ENCODE results near the gene ZNF581.

ZNF581 gene

DNA sequence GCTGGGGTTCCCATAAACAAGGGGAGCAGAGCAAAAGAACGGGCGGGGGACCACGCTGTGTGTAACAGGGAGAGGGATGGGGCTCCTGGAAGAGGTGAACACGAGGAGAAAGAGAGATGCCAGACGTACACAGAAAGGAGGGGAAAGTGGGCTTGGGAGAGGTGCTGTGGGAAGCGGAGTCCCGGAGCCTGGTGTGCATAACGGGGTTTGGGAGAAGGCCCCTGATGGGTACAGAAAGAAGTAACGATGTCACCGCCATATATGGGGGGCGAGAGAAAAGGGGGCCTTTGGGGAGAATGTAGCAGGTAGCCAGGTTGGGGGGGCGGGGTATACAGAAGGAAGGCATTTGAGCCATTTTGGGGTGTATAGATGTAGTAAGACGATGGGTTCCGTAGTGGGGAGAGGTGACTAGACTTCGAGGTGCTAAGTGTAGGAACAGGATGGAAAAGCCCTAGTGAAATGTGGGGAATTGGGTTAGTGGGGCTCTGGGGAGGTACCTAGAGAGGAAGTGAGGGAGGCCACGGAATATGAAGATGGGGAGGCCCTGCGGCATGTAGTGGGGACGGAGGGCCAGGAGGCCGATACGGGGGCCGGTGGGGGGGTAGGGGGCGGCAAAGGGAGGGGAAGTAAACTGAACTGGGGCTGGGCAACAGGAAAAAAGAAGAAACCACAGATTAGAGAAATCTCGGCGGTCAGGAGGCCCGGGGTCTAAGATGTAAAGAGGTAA, 1.9 kb upstream of the ZNF581 start (continued):
- TF ChIP-seq ZNF391 (tag by site-specific recombination; IDR thresholded peaks at IDR 0.05; ENCODE audit: borderline replicate concordance, low read depth) = no peak

DNA sequence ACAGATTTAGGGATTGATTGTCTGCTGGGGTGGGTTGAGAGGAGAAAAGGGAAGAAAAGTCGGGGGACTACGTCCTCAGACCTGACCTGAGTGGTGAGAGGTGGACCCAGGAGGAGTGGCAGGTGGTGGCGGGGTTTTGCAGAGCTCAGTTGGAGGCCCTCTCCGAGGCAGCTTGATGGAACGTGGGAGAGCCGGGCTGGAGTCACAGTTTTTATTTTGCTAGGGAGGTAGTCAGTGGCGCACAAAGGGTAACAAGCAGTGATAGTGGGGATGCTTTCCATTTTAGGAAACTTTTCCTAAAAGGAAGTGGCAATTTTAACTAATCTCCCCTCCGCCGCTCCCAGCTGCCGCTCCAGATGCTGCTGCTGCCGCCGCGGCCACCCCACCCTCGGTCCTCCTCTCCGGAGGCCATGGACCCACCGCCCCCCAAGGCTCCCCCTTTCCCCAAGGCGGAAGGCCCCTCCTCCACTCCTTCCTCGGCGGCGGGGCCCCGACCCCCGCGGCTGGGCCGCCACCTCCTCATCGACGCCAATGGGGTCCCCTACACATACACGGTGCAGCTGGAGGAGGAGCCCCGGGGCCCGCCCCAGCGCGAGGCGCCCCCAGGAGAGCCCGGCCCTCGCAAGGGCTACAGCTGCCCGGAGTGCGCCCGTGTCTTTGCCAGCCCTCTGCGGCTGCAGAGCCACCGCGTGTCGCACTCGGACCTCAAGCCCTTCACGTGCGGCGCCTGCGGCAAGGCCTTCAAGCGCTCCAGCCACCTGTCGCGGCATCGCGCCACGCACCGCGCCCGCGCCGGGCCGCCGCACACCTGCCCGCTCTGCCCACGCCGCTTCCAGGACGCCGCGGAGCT, 1.1 kb upstream of the ZNF581 start:
- ChIA-PET CTCF (interaction anchor here (0.7 to 1.9 kb wide), 5 partner anchors 8 to 51 kb away, joined by 3 to 8 read pairs (median 4); no protein-coding TSS in a partner anchor), POLR2A (interaction anchor here (0.6 to 2.2 kb wide), 7 partner anchors 8 to 43 kb away, joined by 3 to 36 read pairs (median 5); partner anchors contain the start of genes FIZ1, U2AF2 and ZNF784)
- no peaks in the 10 kb centered on the region for H3K9me3 ChIP-seq (ENCODE audit: control insufficient read depth, insufficient read depth, low read depth, low read length)
- peaks cover 25% of the 10 kb centered on the region for H3K4me1 ChIP-seq (ENCODE audit: control insufficient read depth, insufficient read depth, low read length)
- peak overlapping the region; percentile 61 for H3K4me3 ChIP-seq (ENCODE audit: low read depth, low read length)
- TF ChIP-seq, protein P1, sequence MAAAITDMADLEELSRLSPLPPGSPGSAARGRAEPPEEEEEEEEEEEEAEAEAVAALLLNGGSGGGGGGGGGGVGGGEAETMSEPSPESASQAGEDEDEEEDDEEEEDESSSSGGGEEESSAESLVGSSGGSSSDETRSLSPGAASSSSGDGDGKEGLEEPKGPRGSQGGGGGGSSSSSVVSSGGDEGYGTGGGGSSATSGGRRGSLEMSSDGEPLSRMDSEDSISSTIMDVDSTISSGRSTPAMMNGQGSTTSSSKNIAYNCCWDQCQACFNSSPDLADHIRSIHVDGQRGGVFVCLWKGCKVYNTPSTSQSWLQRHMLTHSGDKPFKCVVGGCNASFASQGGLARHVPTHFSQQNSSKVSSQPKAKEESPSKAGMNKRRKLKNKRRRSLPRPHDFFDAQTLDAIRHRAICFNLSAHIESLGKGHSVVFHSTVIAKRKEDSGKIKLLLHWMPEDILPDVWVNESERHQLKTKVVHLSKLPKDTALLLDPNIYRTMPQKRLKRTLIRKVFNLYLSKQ (tag by site-specific recombination; IDR thresholded peaks at IDR 0.05; ENCODE audit: borderline replicate concordance) = no peak
- 0 out of 2 replicates have a peak, but pooled peaks have one; percentile 36 for TF ChIP-seq ZNF677 (tag by site-specific recombination; IDR thresholded peaks at IDR 0.05)
- TF ChIP-seq ZNF366 (tag by site-specific recombination; conservative IDR thresholded peaks at IDR 0.05) = peak; percentile 39
- TF ChIP-seq, protein P2, sequence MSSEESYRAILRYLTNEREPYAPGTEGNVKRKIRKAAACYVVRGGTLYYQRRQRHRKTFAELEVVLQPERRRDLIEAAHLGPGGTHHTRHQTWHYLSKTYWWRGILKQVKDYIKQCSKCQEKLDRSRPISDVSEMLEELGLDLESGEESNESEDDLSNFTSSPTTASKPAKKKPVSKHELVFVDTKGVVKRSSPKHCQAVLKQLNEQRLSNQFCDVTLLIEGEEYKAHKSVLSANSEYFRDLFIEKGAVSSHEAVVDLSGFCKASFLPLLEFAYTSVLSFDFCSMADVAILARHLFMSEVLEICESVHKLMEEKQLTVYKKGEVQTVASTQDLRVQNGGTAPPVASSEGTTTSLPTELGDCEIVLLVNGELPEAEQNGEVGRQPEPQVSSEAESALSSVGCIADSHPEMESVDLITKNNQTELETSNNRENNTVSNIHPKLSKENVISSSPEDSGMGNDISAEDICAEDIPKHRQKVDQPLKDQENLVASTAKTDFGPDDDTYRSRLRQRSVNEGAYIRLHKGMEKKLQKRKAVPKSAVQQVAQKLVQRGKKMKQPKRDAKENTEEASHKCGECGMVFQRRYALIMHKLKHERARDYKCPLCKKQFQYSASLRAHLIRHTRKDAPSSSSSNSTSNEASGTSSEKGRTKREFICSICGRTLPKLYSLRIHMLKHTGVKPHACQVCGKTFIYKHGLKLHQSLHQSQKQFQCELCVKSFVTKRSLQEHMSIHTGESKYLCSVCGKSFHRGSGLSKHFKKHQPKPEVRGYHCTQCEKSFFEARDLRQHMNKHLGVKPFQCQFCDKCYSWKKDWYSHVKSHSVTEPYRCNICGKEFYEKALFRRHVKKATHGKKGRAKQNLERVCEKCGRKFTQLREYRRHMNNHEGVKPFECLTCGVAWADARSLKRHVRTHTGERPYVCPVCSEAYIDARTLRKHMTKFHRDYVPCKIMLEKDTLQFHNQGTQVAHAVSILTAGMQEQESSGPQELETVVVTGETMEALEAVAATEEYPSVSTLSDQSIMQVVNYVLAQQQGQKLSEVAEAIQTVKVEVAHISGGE (tag by site-specific recombination; conservative IDR thresholded peaks at IDR 0.05; ENCODE audit: low read depth) = 0 out of 2 replicates have a peak, but pooled peaks have one; percentile 12
- peak; percentile 73 for TF ChIP-seq GLIS2 (tag by site-specific recombination; IDR thresholded peaks at IDR 0.05)
- TF ChIP-seq, protein P3, sequence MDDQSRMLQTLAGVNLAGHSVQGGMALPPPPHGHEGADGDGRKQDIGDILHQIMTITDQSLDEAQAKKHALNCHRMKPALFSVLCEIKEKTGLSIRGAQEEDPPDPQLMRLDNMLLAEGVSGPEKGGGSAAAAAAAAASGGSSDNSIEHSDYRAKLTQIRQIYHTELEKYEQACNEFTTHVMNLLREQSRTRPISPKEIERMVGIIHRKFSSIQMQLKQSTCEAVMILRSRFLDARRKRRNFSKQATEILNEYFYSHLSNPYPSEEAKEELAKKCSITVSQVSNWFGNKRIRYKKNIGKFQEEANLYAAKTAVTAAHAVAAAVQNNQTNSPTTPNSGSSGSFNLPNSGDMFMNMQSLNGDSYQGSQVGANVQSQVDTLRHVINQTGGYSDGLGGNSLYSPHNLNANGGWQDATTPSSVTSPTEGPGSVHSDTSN (CRISPR knock-in tag; IDR thresholded peaks at IDR 0.05) = 0 out of 2 replicates have a peak, but pooled peaks have one; percentile 61
- peak; percentile 26; the same call in 1 of the 2 replicates for TF ChIP-seq SCRT2 (tag by site-specific recombination; IDR thresholded peaks at IDR 0.05)
- TF ChIP-seq ZFHX2 (tag by site-specific recombination; conservative IDR thresholded peaks at IDR 0.05) = 0 out of 2 replicates have a peak, but pooled peaks have one; percentile 14
- no peak for TF ChIP-seq OVOL3 (tag by site-specific recombination; IDR thresholded peaks at IDR 0.05)
- TF ChIP-seq GLIS1 (tag by site-specific recombination; IDR thresholded peaks at IDR 0.05) = peak; percentile 87
- TF ChIP-seq ZBTB20 (tag by site-specific recombination; IDR thresholded peaks at IDR 0.05) = peak; percentile 16; the same call in 1 of the 2 replicates
- TF ChIP-seq PRDM1 (tag by site-specific recombination; IDR thresholded peaks at IDR 0.05) = peak; percentile 93
- TF ChIP-seq, protein P4, sequence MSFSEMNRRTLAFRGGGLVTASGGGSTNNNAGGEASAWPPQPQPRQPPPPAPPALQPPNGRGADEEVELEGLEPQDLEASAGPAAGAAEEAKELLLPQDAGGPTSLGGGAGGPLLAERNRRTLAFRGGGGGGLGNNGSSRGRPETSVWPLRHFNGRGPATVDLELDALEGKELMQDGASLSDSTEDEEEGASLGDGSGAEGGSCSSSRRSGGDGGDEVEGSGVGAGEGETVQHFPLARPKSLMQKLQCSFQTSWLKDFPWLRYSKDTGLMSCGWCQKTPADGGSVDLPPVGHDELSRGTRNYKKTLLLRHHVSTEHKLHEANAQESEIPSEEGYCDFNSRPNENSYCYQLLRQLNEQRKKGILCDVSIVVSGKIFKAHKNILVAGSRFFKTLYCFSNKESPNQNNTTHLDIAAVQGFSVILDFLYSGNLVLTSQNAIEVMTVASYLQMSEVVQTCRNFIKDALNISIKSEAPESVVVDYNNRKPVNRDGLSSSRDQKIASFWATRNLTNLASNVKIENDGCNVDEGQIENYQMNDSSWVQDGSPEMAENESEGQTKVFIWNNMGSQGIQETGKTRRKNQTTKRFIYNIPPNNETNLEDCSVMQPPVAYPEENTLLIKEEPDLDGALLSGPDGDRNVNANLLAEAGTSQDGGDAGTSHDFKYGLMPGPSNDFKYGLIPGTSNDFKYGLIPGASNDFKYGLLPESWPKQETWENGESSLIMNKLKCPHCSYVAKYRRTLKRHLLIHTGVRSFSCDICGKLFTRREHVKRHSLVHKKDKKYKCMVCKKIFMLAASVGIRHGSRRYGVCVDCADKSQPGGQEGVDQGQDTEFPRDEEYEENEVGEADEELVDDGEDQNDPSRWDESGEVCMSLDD (tag by site-specific recombination; IDR thresholded peaks at IDR 0.05) = peak; percentile 38; the same call in 1 of the 2 replicates
- no peak for TF ChIP-seq BCL11A (tag by site-specific recombination; IDR thresholded peaks at IDR 0.05; ENCODE audit: low read depth)
- TF ChIP-seq ZNF335 (tag by site-specific recombination; conservative IDR thresholded peaks at IDR 0.05) = peak; percentile 77
- TF ChIP-seq SP2 (tag by site-specific recombination; IDR thresholded peaks at IDR 0.05) = peak; percentile 18
- H3K27ac ChIP-seq (ENCODE audit: extremely low read depth, low read depth, low read length) = peak overlapping the region; percentile 83
- peaks cover 17 to 29% of the 10 kb centered on the region in 2 experiments; a peak in 2 of 3 replicates for H3K36me3 ChIP-seq (ENCODE audit: control insufficient read depth in 2 of 2, insufficient read depth in 1 of 2, low read length in 2 of 2)
